Psoas muscle (tissue), 8 donors: ENCODE data around the gene LY6G6F. TPM values are rescaled to one million over a fixed set of nuclear protein-coding genes. Genes with fewer than 3 reads are reported as not detected.

Experiments
- ATAC-seq, 4 donors: fragments of 200-7000 bp; cut with Tn5 transposase; one replicate each; pipeline ENCODE4 v1.9.1; 2020; ENCODE audit warnings: moderate library complexity in 3 of 4, mild to moderate bottlenecking in 2 of 4
- DNase-seq, 2 donors: peaks; one replicate each; pipeline ENCODE4 v3.0.0-alpha.2; 2020
- H3K27ac ChIP-seq: fragments of 200-600 bp; one replicate; pipeline ENCODE4 v1.8.0; 2022
- H3K27me3 ChIP-seq, 3 donors: fragments of 200-600 bp in 1 of 3; one replicate each; pipeline versions ENCODE4 v1.6.1 to v1.8.0; 2013 to 2022; ENCODE audit warnings: low read length in 2 of 3, mild to moderate bottlenecking in 2 of 3, moderate library complexity in 1 of 3; ENCODE audit not compliant: insufficient read depth in 3 of 3
- H3K36me3 ChIP-seq, 2 donors: fragments of 200-600 bp in 1 of 2; one replicate each; pipeline versions ENCODE4 v1.6.1 to v1.8.0; 2013 to 2022; ENCODE audit warnings: low read depth in 1 of 2, mild to moderate bottlenecking in 1 of 2, moderate library complexity in 1 of 2; ENCODE audit not compliant: insufficient read depth in 1 of 2
- H3K4me1 ChIP-seq: fragments of 200-600 bp; one replicate; pipeline ENCODE4 v1.8.0; 2022
- H3K4me3 ChIP-seq: fragments of 200-600 bp; one replicate; pipeline ENCODE4 v1.8.0; 2022; ENCODE audit warnings: mild to moderate bottlenecking
- H3K9me3 ChIP-seq: fragments of 200-600 bp; one replicate; pipeline ENCODE4 v1.8.0; 2022
- WGBS, 3 donors: extraction: QIAGEN DNeasy Blood & Tissue Kit; methylation state at CpG; one replicate each; pipeline versions ENCODE4 v1.1.6 to v1.1.7; 2013; 5-methylcytosine and 5-hydroxymethylcytosine counted together
- intact Hi-C, 2 donors: fragments of 100-400 bp; cut with DNase I; formaldehyde crosslinking; loops; one replicate each; pipeline versions ENCODE4 v1.11.0 to v1.14.2; 2022
- polyA plus RNA-seq, 3 donors: library from polyadenylated mRNA; stranded (reverse); fragments of 200-250 nt; gene quantifications; one replicate each; pipeline ENCODE4 v1.2.3, GENCODE V29; 2013
- total RNA-seq, 4 donors: library from RNA; stranded (reverse); fragmentation: NEBNext Ultra II Directional in 2 of 4; extraction: Animal tissue kit (Norgen Biotek cat#: 25700) in 2 of 4; gene quantifications; one replicate each; pipeline versions ENCODE4 v1.2.1 to v1.2.4, GENCODE V29; 2021 to 2023
- TF ChIP-seq, protein P1 (sequence below): fragments of 200-600 bp; IDR thresholded peaks from one replicate; pipeline ENCODE4 v1.8.0; 2022; ENCODE audit warnings: antibody characterized with exemption
- donor health status: healthy with polysubstance abuse.
- donor health status: DM: no; HTN: no; CAD: no; lungs with moderate emphysema.
- donor health status: Bipolar disorder and iron deficiency.
- donor health status: healthy.
- donor health status: DM: yes; HTN: yes; CAD: no.
- donor health status: DM: no; HTN: no; CAD: no.
- donor health status: DM: no; HTN: no; CAD: no.
- donor health status: DM: yes; HTN: yes; CAD: no.

LY6G6F gene
- total and polyA plus RNA-seq, 7 donors = 0.05 TPM; not detected in 6

DNA sequence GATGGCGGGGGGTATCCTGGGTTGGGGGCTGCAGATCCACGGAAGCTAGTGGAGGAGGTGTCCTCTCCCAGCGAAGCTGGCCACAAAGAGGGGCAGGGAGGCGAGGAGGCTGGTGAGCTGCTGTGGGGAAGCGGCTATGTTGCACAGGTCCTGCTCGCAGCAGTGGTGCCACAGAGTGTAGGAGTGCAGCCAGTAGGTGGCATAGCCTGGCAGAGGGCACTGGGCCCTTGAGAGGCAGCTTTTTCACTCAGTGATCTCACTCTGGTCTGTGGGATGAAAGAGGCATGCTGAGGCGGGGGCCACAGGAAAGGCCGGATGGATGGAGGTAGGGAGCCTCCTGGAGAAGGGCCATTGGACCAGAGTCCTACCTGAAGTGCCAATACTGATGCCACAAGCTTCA lies 5.6 kb downstream of the LY6G6F start:
- Histone ChIP-seq H3K36me3 (no peaks in the 10 kb centered on the region), H3K4me3 (no peak overlapping the region), H3K27ac (no peak overlapping the region), H3K4me1 (no peaks in the 10 kb centered on the region), H3K9me3 (no peaks in the 10 kb centered on the region), H3K27me3 (no peaks in the 10 kb centered on the region)
- no peak for DNase-seq
- intact Hi-C loops = no loop called here
- WGBS, 3 donors = 85 to 90% (median 86%) methylated on average over 8 of the region's 8 CpGs
- TF ChIP-seq, protein P1, sequence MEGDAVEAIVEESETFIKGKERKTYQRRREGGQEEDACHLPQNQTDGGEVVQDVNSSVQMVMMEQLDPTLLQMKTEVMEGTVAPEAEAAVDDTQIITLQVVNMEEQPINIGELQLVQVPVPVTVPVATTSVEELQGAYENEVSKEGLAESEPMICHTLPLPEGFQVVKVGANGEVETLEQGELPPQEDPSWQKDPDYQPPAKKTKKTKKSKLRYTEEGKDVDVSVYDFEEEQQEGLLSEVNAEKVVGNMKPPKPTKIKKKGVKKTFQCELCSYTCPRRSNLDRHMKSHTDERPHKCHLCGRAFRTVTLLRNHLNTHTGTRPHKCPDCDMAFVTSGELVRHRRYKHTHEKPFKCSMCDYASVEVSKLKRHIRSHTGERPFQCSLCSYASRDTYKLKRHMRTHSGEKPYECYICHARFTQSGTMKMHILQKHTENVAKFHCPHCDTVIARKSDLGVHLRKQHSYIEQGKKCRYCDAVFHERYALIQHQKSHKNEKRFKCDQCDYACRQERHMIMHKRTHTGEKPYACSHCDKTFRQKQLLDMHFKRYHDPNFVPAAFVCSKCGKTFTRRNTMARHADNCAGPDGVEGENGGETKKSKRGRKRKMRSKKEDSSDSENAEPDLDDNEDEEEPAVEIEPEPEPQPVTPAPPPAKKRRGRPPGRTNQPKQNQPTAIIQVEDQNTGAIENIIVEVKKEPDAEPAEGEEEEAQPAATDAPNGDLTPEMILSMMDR = no peak
- no peak for ATAC-seq

DNA sequence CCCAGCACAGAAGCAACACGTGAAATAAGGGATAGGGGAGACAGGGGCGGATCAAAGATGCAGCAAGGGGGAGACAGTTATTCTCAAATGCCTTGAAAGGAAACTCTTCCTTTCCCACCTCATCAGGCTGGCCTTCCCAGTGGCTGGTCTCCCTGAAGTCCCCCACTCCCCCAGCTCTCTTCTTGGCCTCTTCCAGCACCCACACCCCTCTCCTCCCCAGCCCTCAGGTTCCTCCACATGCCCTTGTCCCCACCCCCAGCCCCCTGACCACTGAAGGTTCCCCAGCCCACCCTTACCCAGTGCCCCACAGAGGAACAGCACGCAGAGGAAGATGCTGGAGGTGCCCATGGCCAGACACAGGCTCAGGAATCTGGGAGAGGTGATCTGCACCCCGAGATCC lies 6.8 kb downstream of the LY6G6F start:
- Histone ChIP-seq H3K27me3 (no peaks in the 10 kb centered on the region), H3K9me3 (no peaks in the 10 kb centered on the region), H3K4me1 (no peaks in the 10 kb centered on the region), H3K27ac (no peak overlapping the region), H3K4me3 (no peak overlapping the region), H3K36me3 (no peaks in the 10 kb centered on the region)
- ATAC-seq (no peak), DNase-seq (no peak)
- TF ChIP-seq, protein P1 = no peak
- intact Hi-C loops = no loop called here
- 76 to 87% (median 81%) methylated on average over 4 of the region's 4 CpGs for WGBS, 3 donors

DNA sequence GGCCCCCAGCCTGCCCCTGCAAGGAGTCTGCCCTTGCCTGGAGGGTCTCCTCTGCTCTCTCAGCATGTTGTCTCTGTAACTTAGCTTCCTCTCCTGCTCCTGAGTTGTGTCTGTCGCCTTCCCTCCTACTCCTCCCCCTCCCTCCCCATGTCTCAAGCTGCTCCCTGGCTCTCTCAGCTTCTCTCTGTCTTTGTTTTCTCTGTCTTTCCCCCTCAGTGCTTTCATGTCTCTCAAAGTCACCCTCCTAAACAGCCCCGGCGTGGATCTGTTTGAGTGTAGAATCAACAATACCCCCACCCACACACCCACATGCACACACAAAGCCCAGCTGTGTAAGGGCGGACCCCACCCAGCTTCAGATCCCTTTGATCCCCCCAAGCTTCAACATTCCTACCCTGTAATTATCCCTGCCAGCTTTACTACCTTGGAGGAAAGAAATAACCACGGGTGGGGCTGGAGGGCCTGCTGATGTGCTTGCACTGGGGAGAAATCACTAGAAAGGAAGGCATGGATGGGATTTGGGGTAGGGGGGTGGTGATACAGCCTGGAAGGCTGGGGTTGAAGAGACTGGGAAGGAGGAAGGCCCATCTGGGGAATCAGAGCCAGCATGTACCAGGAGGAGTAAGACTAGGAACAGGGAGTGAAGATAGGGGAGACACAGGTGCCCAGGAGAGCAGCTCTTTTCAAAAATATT lies 7.5 kb downstream of the LY6G6F start:
- Histone ChIP-seq H3K4me1 (no peaks in the 10 kb centered on the region), H3K4me3 (no peak overlapping the region), H3K27me3 (no peaks in the 10 kb centered on the region), H3K27ac (no peak overlapping the region), H3K36me3 (no peaks in the 10 kb centered on the region), H3K9me3 (no peaks in the 10 kb centered on the region)
- intact Hi-C loops = no loop called here
- 64 to 73% (median 65%) methylated on average over 5 of the region's 5 CpGs for WGBS, 3 donors
- TF ChIP-seq, protein P1 = no peak
- DNase-seq (no peak), ATAC-seq (no peak)

DNA sequence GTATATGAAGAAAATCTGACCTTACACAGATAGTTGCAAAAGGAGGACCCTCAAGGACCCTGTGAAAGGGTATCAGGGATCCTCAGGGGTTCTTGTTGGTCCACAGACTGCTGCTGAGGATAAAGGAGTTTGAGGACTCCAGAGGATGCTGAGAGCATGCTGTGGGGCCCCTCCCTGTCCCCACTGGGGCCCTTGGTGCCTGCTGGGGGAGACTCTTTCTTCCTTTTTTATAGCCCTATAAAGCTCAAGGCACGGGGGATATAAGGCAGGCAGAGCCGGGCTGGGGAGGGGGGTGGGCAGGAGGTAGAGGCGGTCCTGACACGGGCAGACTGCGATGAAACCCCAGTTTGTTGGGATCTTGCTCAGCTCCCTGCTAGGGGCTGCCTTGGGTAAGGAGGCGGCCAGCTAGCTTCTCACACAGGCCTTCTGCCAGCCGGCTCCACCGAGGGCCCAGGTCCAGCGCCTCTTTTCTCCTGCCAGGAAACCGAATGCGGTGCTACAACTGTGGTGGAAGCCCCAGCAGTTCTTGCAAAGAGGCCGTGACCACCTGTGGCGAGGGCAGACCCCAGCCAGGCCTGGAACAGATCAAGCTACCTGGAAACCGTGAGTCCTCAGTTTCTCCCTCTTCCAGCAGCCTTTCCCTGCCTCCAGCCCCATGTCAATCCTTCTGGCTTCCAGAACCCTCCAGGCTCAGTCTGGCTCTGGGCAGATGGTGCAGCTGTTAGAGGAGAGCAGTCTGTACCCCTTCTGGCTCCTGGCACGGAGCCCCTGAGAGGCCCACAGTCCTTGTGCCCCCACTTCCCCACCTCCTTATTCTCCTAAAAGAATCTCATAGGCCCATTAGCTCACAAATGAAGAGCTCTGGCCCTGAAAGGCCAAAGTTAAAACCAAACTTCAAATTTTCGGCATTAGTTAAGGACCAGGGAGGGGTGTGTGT lies 8.6 kb downstream of the LY6G6F start, which contains the start of gene LY6G6D:
TSS of gene LY6G6D (plus strand) at position 327 of the 937 bp plus-strand sequence. CDS start at position 335, 8 bp downstream.
- intact Hi-C loops = no loop called here
- ATAC-seq (no peak), DNase-seq (no peak)
- H3K9me3 ChIP-seq = no peaks in the 10 kb centered on the region
- no peak within 1 kb of the TSS for H3K4me3 ChIP-seq
- WGBS, 3 donors = 38 to 60% (median 43%) methylated on average over 14 to 16 of the region's 16 CpGs
- H3K27me3 ChIP-seq = no peaks in the 10 kb centered on the region
- TF ChIP-seq, protein P1 = no peak
- H3K4me1 ChIP-seq = no peaks in the 10 kb centered on the region
- no peak within 1 kb of the TSS for H3K27ac ChIP-seq
- no peaks in the 10 kb centered on the region for H3K36me3 ChIP-seq
